Skeletal muscle tissue (tissue), 4 donors: ENCODE measurements around the gene CAND2. TPM values are rescaled to one million over a fixed set of nuclear protein-coding genes. Genes with fewer than 3 reads are reported as not detected.

Experiments used
- H3K27ac ChIP-seq: one replicate; pipeline ENCODE4 v1.7.0; 2013; ENCODE audit warnings: mild to moderate bottlenecking, low read depth, low read length, inconsistent platforms
- H3K27me3 ChIP-seq, 3 donors: one replicate each; pipeline ENCODE4 v1.7.0; 2013; ENCODE audit warnings: low read length in 3 of 3; ENCODE audit not compliant: control insufficient read depth in 3 of 3, insufficient read depth in 3 of 3
- H3K36me3 ChIP-seq, 3 donors: one replicate each; pipeline ENCODE4 v1.7.0; 2013; ENCODE audit warnings: low read length in 3 of 3; ENCODE audit not compliant: control insufficient read depth in 3 of 3, insufficient read depth in 3 of 3
- H3K4me1 ChIP-seq, 3 donors: one replicate each; pipeline ENCODE4 v1.7.0; 2013; ENCODE audit warnings: low read length in 3 of 3, mild to moderate bottlenecking in 3 of 3; ENCODE audit not compliant: control insufficient read depth in 3 of 3, insufficient read depth in 3 of 3
- H3K4me3 ChIP-seq, 3 donors: one replicate each; pipeline ENCODE4 v1.7.0; 2013; ENCODE audit warnings: low read length in 3 of 3
- H3K9ac ChIP-seq, 3 donors: one replicate each; pipeline ENCODE4 v1.7.0; 2013; ENCODE audit warnings: low read length in 3 of 3, mild to moderate bottlenecking in 3 of 3, moderate library complexity in 2 of 3, low read depth in 1 of 3
- H3K9me3 ChIP-seq, 3 donors: one replicate each; pipeline ENCODE4 v1.7.0; 2013; ENCODE audit warnings: low read length in 3 of 3; ENCODE audit not compliant: control insufficient read depth in 3 of 3
- total RNA-seq: library from RNA; depleted of rRNA; stranded (reverse); fragments of >200 nt; gene quantifications from one replicate; pipeline ENCODE4 v1.2.3, GENCODE V29; 2014
- donor health status: Osteomylitis.

CAND2 gene
- total RNA-seq, 1 donor from 2014 or later: 22.4 TPM

- no peaks in the 10 kb centered on the region for H3K27me3 ChIP-seq
- no peak overlapping the region for H3K27ac ChIP-seq
- H3K36me3 ChIP-seq: peaks cover 58 to 66% (median 64%) of the 10 kb centered on the region in 3 donors
- H3K4me1 ChIP-seq: peaks cover 0 to 3% (median 0%) of the 10 kb centered on the region in 3 donors
- no peaks in the 10 kb centered on the region for H3K9me3 ChIP-seq
- no peak overlapping the region for H3K4me3 ChIP-seq
- peak overlapping the region in 1 of 3 donors; percentile 50 for H3K9ac ChIP-seq
These were observed 28.7 kb downstream of the CAND2 start for GRCh38 chr3:12825156-12825555.

- no peak overlapping the region for H3K9ac ChIP-seq
- no peak overlapping the region for H3K27ac ChIP-seq
- H3K4me3 ChIP-seq: no peak overlapping the region
- no peaks in the 10 kb centered on the region for H3K9me3 ChIP-seq
- no peaks in the 10 kb centered on the region for H3K27me3 ChIP-seq
- H3K4me1 ChIP-seq: no peaks in the 10 kb centered on the region
- peaks cover 77 to 84% (median 79%) of the 10 kb centered on the region in 3 donors for H3K36me3 ChIP-seq
These were observed 32.3 kb downstream of the CAND2 start for GRCh38 chr3:12828751-12829150.

- H3K27ac ChIP-seq: no peak overlapping the region
- peaks cover 81 to 88% (median 86%) of the 10 kb centered on the region in 3 donors for H3K36me3 ChIP-seq
These were observed 32.9 kb downstream of the CAND2 start for GRCh38 chr3:12829404-12829803.

GRCh38 chr3:12829886-12830784, 33.7 kb downstream of the CAND2 start:
- H3K36me3 ChIP-seq: peaks cover 83 to 88% (median 86%) of the 10 kb centered on the region in 3 donors
- no peak overlapping the region for H3K4me3 ChIP-seq
- peak overlapping the region in 1 of 3 donors; percentile 28 for H3K9ac ChIP-seq
- no peak overlapping the region for H3K27ac ChIP-seq
- H3K9me3 ChIP-seq: no peaks in the 10 kb centered on the region
- H3K4me1 ChIP-seq: peaks cover 0 to 2% (median under 1%) of the 10 kb centered on the region in 3 donors
- no peaks in the 10 kb centered on the region for H3K27me3 ChIP-seq

More at GRCh38 chr3:12829404-12829803, 32.9 kb downstream of the CAND2 start:
- Histone ChIP-seq H3K9ac (no peak overlapping the region), H3K4me3 (no peak overlapping the region), H3K4me1 (no peaks in the 10 kb centered on the region), H3K27me3 (no peaks in the 10 kb centered on the region), H3K9me3 (no peaks in the 10 kb centered on the region)

- no peak overlapping the region for H3K4me3 ChIP-seq
- H3K27me3 ChIP-seq: no peaks in the 10 kb centered on the region
These were observed 34.3 kb downstream of the CAND2 start for GRCh38 chr3:12830785-12831156.

GRCh38 chr3:12831301-12831866, 34.9 kb downstream of the CAND2 start:
- Histone ChIP-seq H3K27me3 (no peaks in the 10 kb centered on the region), H3K4me3 (no peak overlapping the region), H3K27ac (no peak overlapping the region), H3K9ac (no peak overlapping the region), H3K36me3 (peaks cover 85 to 89% (median 86%) of the 10 kb centered on the region in 3 donors), H3K9me3 (no peaks in the 10 kb centered on the region), H3K4me1 (peaks cover 0 to 11% (median 4%) of the 10 kb centered on the region in 3 donors)

More at GRCh38 chr3:12830785-12831156, 34.3 kb downstream of the CAND2 start:
- no peaks in the 10 kb centered on the region for H3K9me3 ChIP-seq
- H3K9ac ChIP-seq: peak overlapping the region in 1 of 3 donors; percentile 28
- H3K27ac ChIP-seq: no peak overlapping the region
- H3K4me1 ChIP-seq: peaks cover 0 to 7% (median 4%) of the 10 kb centered on the region in 3 donors
- peaks cover 83 to 88% (median 85%) of the 10 kb centered on the region in 3 donors for H3K36me3 ChIP-seq

GRCh38 chr3:12832350-12833221, 36.1 kb downstream of the CAND2 start:
- H3K27ac ChIP-seq: no peak overlapping the region
- H3K4me1 ChIP-seq: peaks cover 1 to 15% (median 6%) of the 10 kb centered on the region in 3 donors
- peaks cover 83 to 91% (median 86%) of the 10 kb centered on the region in 3 donors for H3K36me3 ChIP-seq
- no peaks in the 10 kb centered on the region for H3K9me3 ChIP-seq
- H3K4me3 ChIP-seq: no peak overlapping the region
- no peak overlapping the region for H3K9ac ChIP-seq
- no peaks in the 10 kb centered on the region for H3K27me3 ChIP-seq

GRCh38 chr3:12833222-12834161, 37.0 kb downstream of the CAND2 start:
- H3K27ac ChIP-seq: no peak overlapping the region
- H3K36me3 ChIP-seq: peaks cover 82 to 92% (median 92%) of the 10 kb centered on the region in 3 donors
- H3K4me1 ChIP-seq: peaks cover 9 to 24% (median 15%) of the 10 kb centered on the region in 3 donors
- H3K4me3 ChIP-seq: no peak overlapping the region
- H3K9ac ChIP-seq: no peak overlapping the region
- no peaks in the 10 kb centered on the region for H3K9me3 ChIP-seq
- no peaks in the 10 kb centered on the region for H3K27me3 ChIP-seq
